Neural cell (in vitro differentiated cells): Measurements from ENCODE around the gene CROCC2. TPM values are rescaled to one million over a fixed set of nuclear protein-coding genes. Genes with fewer than 3 reads are reported as not detected.

Experiments used
- H2AFZ ChIP-seq: fragments of 200-600, 300-800 bp; sonication (generic), shearing (Covaris generic); 2 replicates; pipeline ENCODE4 v1.6.0; 2014; ENCODE audit warnings: low read depth, mild to moderate bottlenecking, antibody characterized with exemption, low read length, moderate library complexity
- H3F3A ChIP-seq: fragments of 200-600 bp; shearing (Covaris generic); 2 replicates; pipeline ENCODE4 v1.6.1; 2016; ENCODE audit warnings: mild to moderate bottlenecking, moderate library complexity, mixed read lengths, antibody characterized with exemption, low read length; ENCODE audit not compliant: insufficient read depth, poor library complexity, severe bottlenecking
- H3K27ac ChIP-seq: fragments of 200-600, 300-800 bp; sonication (generic), shearing (Covaris generic); 2 replicates; pipeline ENCODE4 v1.5.1; 2014; ENCODE audit warnings: mild to moderate bottlenecking, low read length, moderate library complexity
- H3K27me3 ChIP-seq: fragments of 300-800, 200-600 bp; sonication (generic), shearing (Covaris generic); 2 replicates; pipeline ENCODE4 v1.6.0; 2014; ENCODE audit warnings: mild to moderate bottlenecking, low read depth, low read length, moderate library complexity; ENCODE audit not compliant: insufficient read depth
- H3K36me3 ChIP-seq: fragments of 300-800, 200-600 bp; sonication (generic), shearing (Covaris generic); 2 replicates; pipeline ENCODE4 v1.5.1; 2014; ENCODE audit warnings: mild to moderate bottlenecking, antibody characterized with exemption, low read length, moderate library complexity; ENCODE audit not compliant: insufficient read depth
- H3K4me2 ChIP-seq: fragments of 300-800, 200-600 bp; sonication (generic), shearing (Covaris generic); 2 replicates; pipeline ENCODE4 v1.6.0; 2014; ENCODE audit warnings: mild to moderate bottlenecking, low read length
- H3K4me3 ChIP-seq: fragments of 300-800, 200-600 bp; sonication (generic), shearing (Covaris generic); 2 replicates; pipeline ENCODE4 v1.5.1; 2014; ENCODE audit warnings: mild to moderate bottlenecking, low read length, moderate library complexity
- H3K79me2 ChIP-seq: fragments of 200-600 bp; shearing (Covaris generic); replicated peaks from 2 replicates; pipeline ENCODE4 v1.6.0; 2014; ENCODE audit warnings: mild to moderate bottlenecking, low read length, moderate library complexity; ENCODE audit not compliant: insufficient read depth
- H3K9ac ChIP-seq: fragments of 300-800, 200-600 bp; sonication (generic), shearing (Covaris generic); 2 replicates; pipeline ENCODE4 v1.6.1; 2016; ENCODE audit warnings: mild to moderate bottlenecking, low read length, mixed read lengths
- H3K9me2 ChIP-seq: fragments of 200-600 bp; shearing (Covaris generic); 2 replicates; pipeline ENCODE4 v1.6.1; 2016; ENCODE audit warnings: mild to moderate bottlenecking, low read length, mixed read lengths; ENCODE audit not compliant: insufficient read depth
- H3K9me3 ChIP-seq: fragments of 200-600, 300-800 bp; sonication (generic), shearing (Covaris generic); 2 replicates; pipeline ENCODE4 v1.6.1; 2016; ENCODE audit warnings: mild to moderate bottlenecking, mixed run types, low read length, moderate library complexity, mixed read lengths
- H4K20me1 ChIP-seq: fragments of 200-600 bp; shearing (Covaris generic); 2 replicates; pipeline ENCODE4 v1.6.1; 2016; ENCODE audit warnings: mild to moderate bottlenecking, mixed run types; ENCODE audit not compliant: insufficient read depth
- EP300 ChIP-seq: fragments of 450-650 bp; conservative IDR thresholded peaks from 2 replicates; pipeline ENCODE4 v1.6.1; 2014; ENCODE audit warnings: antibody characterized with exemption, mild to moderate bottlenecking, moderate library complexity; ENCODE audit not compliant: poor library complexity, severe bottlenecking
- EZH2 ChIP-seq: fragments of 200-600, 300-800 bp; shearing (Covaris generic), sonication (generic); IDR thresholded peaks from 2 replicates; pipeline ENCODE4 v1.6.1; 2014; ENCODE audit warnings: antibody characterized with exemption, low read length, borderline replicate concordance, mild to moderate bottlenecking; ENCODE audit not compliant: insufficient read depth, poor library complexity, severe bottlenecking
- MXI1 ChIP-seq: fragments of 450-650 bp; conservative IDR thresholded peaks from 2 replicates; pipeline ENCODE4 v1.6.1; 2014; ENCODE audit warnings: antibody characterized with exemption, mild to moderate bottlenecking; ENCODE audit not compliant: poor library complexity, severe bottlenecking
- POLR2AphosphoS5 ChIP-seq: IDR thresholded peaks from 2 replicates; pipeline ENCODE4 v1.6.1; 2012
- RAD21 ChIP-seq: fragments of 450-650 bp; conservative IDR thresholded peaks from 2 replicates; pipeline ENCODE4 v1.6.1; 2014; ENCODE audit warnings: antibody characterized with exemption, mild to moderate bottlenecking, moderate library complexity
- SMC3 ChIP-seq: fragments of 450-650 bp; conservative IDR thresholded peaks from 2 replicates; pipeline ENCODE4 v1.6.1; 2014; ENCODE audit warnings: antibody characterized with exemption, mild to moderate bottlenecking, moderate library complexity; ENCODE audit not compliant: poor library complexity
- TAF1 ChIP-seq: IDR thresholded peaks from 2 replicates; pipeline ENCODE4 v1.6.1; 2012; ENCODE audit warnings: low read depth
- polyA plus RNA-seq: library from polyadenylated mRNA; depleted of rRNA; stranded (reverse); fragments of >200 nt; gene quantifications from 2 replicates; pipeline ENCODE4 v1.2.3, GENCODE V29; 2014
- TF ChIP-seq, protein P1 (sequence below): fragments of 450-650 bp; IDR thresholded peaks from 2 replicates; pipeline ENCODE4 v1.5.1; 2014; ENCODE audit warnings: antibody characterized with exemption, mild to moderate bottlenecking, moderate library complexity; ENCODE audit not compliant: poor library complexity, severe bottlenecking
- TF ChIP-seq, protein P2 (sequence below): IDR thresholded peaks from 2 replicates; pipeline ENCODE4 v1.6.1; 2012; ENCODE audit warnings: borderline replicate concordance

CROCC2 gene
- polyA plus RNA-seq, 1 donor from 2014 or later, result 0.09 TPM

DNA sequence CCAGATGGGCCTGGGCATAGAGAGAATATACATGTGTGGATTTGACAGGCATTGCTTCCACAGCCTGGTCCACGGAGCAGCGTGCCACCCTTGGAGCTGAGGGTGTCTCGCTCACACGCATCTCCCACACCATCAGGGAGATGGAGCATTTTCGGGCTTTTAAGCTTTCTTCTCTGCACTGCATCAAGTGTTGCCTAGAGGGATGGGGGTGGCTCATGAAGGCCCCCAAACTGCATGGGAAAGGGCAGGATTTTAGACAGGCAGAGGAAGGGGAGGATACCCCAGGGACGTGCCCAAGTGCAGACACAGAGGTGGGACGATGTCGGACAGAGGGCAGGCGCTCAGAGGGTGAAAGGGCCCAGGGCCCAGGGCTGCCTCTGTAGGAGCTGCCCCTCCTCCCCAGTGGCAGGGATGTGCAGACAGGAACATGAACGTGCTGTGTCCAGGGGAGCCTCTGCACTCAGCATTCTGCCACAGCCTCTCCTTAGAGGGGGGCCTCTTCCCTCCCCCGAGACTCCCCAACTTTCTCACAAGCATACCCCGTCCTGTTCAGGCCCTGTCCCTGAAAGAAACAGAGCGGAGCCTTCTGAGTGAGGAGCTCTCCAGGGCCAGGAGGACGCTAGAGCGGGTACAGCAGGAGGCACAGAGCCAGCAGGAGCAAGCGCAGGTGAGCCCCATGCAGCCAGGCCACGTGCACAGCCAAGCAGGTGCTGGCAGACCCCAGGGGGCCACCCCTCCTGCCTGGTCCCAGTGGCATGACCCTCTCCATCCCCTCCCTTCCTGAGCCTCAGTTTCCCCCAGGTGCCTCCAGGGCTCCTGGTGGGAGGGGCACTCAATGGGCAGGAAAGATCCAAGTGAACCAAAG, 49.4 kb downstream of the CROCC2 start:
- H3K9me2 ChIP-seq, result no peaks in the 10 kb centered on the region
- no peak overlapping the region for H3K9ac ChIP-seq
- no peaks in the 10 kb centered on the region for H3K9me3 ChIP-seq
- H3K27me3 ChIP-seq, result no peaks in the 10 kb centered on the region
- no peak overlapping the region for H3K27ac ChIP-seq
- H3F3A ChIP-seq, result no peaks in the 10 kb centered on the region
- H3K36me3 ChIP-seq, result no peaks in the 10 kb centered on the region
- TF ChIP-seq SMC3 (no peak), RAD21 (no peak), EP300 (no peak), TAF1 (no peak), MXI1 (no peak), POLR2AphosphoS5 (no peak), EZH2 (no peak)
- TF ChIP-seq, protein P1, sequence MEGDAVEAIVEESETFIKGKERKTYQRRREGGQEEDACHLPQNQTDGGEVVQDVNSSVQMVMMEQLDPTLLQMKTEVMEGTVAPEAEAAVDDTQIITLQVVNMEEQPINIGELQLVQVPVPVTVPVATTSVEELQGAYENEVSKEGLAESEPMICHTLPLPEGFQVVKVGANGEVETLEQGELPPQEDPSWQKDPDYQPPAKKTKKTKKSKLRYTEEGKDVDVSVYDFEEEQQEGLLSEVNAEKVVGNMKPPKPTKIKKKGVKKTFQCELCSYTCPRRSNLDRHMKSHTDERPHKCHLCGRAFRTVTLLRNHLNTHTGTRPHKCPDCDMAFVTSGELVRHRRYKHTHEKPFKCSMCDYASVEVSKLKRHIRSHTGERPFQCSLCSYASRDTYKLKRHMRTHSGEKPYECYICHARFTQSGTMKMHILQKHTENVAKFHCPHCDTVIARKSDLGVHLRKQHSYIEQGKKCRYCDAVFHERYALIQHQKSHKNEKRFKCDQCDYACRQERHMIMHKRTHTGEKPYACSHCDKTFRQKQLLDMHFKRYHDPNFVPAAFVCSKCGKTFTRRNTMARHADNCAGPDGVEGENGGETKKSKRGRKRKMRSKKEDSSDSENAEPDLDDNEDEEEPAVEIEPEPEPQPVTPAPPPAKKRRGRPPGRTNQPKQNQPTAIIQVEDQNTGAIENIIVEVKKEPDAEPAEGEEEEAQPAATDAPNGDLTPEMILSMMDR, result no peak
- TF ChIP-seq, protein P2, sequence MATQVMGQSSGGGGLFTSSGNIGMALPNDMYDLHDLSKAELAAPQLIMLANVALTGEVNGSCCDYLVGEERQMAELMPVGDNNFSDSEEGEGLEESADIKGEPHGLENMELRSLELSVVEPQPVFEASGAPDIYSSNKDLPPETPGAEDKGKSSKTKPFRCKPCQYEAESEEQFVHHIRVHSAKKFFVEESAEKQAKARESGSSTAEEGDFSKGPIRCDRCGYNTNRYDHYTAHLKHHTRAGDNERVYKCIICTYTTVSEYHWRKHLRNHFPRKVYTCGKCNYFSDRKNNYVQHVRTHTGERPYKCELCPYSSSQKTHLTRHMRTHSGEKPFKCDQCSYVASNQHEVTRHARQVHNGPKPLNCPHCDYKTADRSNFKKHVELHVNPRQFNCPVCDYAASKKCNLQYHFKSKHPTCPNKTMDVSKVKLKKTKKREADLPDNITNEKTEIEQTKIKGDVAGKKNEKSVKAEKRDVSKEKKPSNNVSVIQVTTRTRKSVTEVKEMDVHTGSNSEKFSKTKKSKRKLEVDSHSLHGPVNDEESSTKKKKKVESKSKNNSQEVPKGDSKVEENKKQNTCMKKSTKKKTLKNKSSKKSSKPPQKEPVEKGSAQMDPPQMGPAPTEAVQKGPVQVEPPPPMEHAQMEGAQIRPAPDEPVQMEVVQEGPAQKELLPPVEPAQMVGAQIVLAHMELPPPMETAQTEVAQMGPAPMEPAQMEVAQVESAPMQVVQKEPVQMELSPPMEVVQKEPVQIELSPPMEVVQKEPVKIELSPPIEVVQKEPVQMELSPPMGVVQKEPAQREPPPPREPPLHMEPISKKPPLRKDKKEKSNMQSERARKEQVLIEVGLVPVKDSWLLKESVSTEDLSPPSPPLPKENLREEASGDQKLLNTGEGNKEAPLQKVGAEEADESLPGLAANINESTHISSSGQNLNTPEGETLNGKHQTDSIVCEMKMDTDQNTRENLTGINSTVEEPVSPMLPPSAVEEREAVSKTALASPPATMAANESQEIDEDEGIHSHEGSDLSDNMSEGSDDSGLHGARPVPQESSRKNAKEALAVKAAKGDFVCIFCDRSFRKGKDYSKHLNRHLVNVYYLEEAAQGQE, result no peak
- H4K20me1 ChIP-seq, result no peaks in the 10 kb centered on the region
- H2AFZ ChIP-seq, result no peak overlapping the region
- H3K4me3 ChIP-seq, result no peak overlapping the region
- no peak overlapping the region for H3K4me2 ChIP-seq
- no peaks in the 10 kb centered on the region for H3K79me2 ChIP-seq

DNA sequence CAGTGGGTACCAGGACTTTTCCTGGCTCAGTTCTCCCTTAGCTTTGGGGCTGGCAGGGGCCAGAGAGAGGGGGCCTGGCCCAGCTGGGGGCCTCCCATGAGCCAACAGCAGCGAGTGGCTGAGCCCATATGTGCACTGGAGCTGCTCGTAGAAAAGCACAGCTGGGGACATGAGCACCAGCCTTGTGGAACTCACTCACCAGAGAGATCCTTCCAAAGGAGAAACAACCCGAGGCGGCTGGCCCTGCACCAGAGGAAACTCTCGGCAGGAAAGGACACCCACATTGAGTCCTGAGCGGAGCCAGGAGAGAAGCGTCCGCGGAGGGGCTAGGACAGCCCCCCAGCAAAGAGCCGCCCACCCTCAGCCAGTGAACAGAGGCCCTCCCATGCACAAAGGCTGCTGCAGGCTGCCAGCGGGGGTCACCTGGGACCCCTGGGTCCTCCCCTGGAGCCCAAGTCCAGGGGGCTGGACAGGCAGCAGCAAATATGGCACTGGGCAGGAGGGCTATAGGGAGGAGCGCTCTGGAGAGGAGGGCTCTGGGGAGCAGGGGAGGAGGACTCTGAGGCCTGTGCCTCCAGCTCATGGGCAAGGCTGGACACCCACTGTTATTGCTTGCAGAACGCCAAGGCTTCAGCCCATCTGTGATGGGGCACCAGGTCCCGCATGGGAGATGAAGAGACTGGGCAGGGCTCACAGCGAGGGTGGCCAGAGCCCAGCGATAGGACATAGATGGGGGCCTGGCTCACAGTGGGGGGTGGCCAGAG, 50.2 kb downstream of the CROCC2 start:
- no peaks in the 10 kb centered on the region for H3K79me2 ChIP-seq
- no peak overlapping the region for H3K4me2 ChIP-seq
- no peaks in the 10 kb centered on the region for H3K36me3 ChIP-seq
- H3K27me3 ChIP-seq, result no peaks in the 10 kb centered on the region
- no peaks in the 10 kb centered on the region for H4K20me1 ChIP-seq
- H3K9me3 ChIP-seq, result no peaks in the 10 kb centered on the region
- TF ChIP-seq TAF1 (no peak), POLR2AphosphoS5 (no peak), EZH2 (no peak), EP300 (no peak)
- TF ChIP-seq, protein P1, result no peak
- no peak overlapping the region for H2AFZ ChIP-seq
- H3K9ac ChIP-seq, result no peak overlapping the region
- H3K9me2 ChIP-seq, result no peaks in the 10 kb centered on the region
- H3K4me3 ChIP-seq, result no peak overlapping the region
- H3F3A ChIP-seq, result no peaks in the 10 kb centered on the region
- H3K27ac ChIP-seq, result no peak overlapping the region
